Body of pancreas (tissue), 4 donors: ENCODE data around the gene MCAM.

Experiments used
- CTCF ChIP-seq, 7 experiments: fragments of 450-650 bp in 4 of 7; fragments of 200-600 bp in 3 of 7; sonication (generic) in 3 of 7; IDR thresholded peaks; one replicate each; pipeline ENCODE4 v1.5.1; 2016 to 2019; ENCODE audit warnings: antibody characterized with exemption in 7 of 7
- POLR2A ChIP-seq, 3 donors: fragments of 450-650 bp; IDR thresholded peaks; one replicate each; pipeline ENCODE4 v1.6.1; 2016; ENCODE audit warnings: antibody characterized with exemption in 3 of 3, mild to moderate bottlenecking in 2 of 3

GRCh38 chr11:119363851-119364590 is 47.1 kb upstream of the MCAM start:
- TF ChIP-seq POLR2A (IDR thresholded peaks at IDR 0.05) (peak in 2 of 3 donors; percentile 41 to 44), CTCF (IDR thresholded peaks at IDR 0.05) (peak in 1 of 7 experiments; percentile 17)
